Peyer's patch (tissue), 4 donors: ENCODE measurements around the gene DDX47.

Experiments
- POLR2A ChIP-seq, 2 donors: fragments of 450-650 bp; IDR thresholded peaks; one replicate each; pipeline ENCODE4 v1.5.1; 2017; ENCODE audit warnings: antibody characterized with exemption in 2 of 2, mild to moderate bottlenecking in 2 of 2, moderate library complexity in 2 of 2
- TF ChIP-seq, protein P1 (sequence below), 6 experiments: fragments of 450-650 bp in 4 of 6; fragments of 200-600 bp in 2 of 6; sonication (generic) in 1 of 6; IDR thresholded peaks; one replicate each; pipeline ENCODE4 v1.5.1; 2017 to 2019; ENCODE audit warnings: antibody characterized with exemption in 6 of 6, mild to moderate bottlenecking in 3 of 6, moderate library complexity in 1 of 6

DNA sequence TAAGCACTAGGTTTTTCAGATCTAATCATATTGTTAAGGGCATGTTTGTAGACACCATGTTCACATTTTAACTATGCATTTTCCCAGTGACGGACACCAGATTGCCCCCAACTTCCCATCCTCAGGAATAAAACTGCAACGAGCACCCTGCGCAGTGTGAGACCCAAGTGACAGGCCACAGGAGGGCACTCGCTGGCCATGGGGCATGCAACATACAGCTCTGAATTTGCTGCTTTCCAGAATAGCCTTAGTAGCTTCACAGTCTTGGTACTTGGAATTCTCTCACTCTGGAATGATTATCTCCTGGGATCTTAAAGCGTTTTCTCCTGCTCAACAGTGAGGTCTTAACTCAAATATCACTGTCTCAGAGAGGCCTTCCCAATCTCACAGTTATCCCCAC, 972 bp upstream of the DDX47 start:
- TF ChIP-seq, protein P1, sequence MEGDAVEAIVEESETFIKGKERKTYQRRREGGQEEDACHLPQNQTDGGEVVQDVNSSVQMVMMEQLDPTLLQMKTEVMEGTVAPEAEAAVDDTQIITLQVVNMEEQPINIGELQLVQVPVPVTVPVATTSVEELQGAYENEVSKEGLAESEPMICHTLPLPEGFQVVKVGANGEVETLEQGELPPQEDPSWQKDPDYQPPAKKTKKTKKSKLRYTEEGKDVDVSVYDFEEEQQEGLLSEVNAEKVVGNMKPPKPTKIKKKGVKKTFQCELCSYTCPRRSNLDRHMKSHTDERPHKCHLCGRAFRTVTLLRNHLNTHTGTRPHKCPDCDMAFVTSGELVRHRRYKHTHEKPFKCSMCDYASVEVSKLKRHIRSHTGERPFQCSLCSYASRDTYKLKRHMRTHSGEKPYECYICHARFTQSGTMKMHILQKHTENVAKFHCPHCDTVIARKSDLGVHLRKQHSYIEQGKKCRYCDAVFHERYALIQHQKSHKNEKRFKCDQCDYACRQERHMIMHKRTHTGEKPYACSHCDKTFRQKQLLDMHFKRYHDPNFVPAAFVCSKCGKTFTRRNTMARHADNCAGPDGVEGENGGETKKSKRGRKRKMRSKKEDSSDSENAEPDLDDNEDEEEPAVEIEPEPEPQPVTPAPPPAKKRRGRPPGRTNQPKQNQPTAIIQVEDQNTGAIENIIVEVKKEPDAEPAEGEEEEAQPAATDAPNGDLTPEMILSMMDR (IDR thresholded peaks at IDR 0.05), result no peak
- TF ChIP-seq POLR2A (IDR thresholded peaks at IDR 0.05), result no peak
